NCI-H446 treated with DMSO at 0.1 percent for 48 hours (cell line): Measurements from ENCODE around the gene AJAP1.

Experiments used
- DNase-seq: peaks from one replicate; lab custom pipeline; 2025; lab: John Stamatoyannopoulos, UW

AJAP1 gene

DNA sequence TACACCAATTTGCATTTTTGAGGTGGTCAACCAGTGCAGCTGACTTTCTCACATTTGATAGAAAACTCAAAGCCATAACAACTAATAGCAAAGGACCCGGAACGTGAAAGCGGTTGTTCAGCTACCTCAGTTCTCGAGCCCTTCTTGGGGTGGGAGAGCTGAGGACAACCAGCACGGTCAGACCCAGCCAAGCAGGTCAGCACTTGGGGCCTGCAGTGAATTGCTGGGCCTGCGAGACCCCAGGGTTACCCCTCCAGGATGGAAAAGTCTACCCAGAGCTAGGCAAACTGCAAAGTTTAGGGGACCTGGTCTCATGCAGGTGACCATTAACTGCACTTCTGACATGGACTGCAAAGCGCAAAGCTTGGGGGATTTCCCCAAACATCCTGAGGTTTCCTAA lies 23.8 kb upstream of the AJAP1 start:
- DNase-seq: no peak

DNA sequence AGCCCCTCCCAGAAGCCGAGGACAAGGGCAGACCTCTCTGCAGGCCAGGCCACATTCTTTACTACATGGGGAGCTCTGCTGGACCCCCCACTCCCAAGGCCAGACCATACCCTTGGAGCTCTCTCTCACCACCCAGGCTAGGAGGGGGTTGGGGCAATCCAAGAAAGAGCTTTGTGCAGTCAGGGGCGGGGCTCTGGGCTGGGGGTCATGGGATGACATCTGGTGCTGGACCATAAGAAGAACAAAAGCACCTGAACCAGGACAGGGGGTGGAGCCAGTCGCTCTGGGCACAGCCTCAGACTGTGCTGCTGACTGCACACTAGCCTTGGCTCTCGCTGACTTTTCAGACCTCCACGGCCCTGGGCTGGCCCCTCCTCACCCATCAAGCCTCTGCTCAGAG lies 23.1 kb upstream of the AJAP1 start:
- DNase-seq: no peak

DNA sequence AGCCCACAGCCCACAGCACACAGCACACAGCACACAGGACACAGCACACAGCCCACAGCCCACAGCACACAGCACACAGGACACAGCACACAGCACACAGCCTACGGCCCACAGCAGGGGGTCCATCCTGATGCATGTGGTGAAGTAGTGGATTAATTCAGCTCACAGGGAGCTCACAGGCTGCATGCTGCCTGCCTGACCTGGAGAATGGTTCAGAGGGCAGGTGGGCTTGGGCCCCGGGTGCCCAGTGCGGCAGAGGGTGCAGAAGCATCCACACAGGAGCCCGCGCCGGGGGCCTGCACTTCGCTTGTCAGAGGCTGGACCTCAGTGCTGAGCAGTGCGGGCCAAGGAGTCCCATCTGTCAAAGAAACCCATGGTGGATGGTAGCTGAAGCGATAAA lies 21.1 kb upstream of the AJAP1 start:
- DNase-seq: no peak

DNA sequence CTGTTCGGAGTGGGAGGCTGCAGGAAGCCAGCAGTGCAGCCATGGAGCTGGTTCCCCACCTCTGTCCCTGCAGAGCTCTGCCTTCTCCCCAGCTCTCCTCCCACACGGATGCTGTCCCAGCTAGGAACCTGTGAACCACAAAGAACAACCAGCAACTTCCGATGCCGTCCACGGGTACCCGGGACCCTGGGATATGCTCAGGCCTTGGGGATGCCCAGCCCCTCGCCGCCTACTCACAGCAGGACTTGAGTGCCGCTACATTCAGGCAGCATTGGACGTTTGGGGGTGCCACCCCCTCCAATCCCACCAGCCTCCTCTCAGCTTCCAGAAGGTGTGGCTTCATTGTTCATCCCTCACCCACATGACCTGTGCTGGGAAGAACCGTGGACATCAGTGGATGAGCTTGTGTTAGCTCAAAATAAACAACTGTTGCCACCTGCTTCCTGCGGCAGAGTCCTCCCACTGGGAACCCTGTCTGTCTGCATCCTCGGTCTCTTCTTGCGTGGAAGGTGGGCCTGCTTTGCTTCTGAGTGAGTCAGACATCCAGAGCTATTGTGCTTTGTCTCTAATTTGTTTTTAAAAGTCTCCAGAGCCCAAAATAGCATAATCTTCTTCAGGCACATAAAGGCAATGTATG lies 20.1 kb upstream of the AJAP1 start:
- no peak for DNase-seq

DNA sequence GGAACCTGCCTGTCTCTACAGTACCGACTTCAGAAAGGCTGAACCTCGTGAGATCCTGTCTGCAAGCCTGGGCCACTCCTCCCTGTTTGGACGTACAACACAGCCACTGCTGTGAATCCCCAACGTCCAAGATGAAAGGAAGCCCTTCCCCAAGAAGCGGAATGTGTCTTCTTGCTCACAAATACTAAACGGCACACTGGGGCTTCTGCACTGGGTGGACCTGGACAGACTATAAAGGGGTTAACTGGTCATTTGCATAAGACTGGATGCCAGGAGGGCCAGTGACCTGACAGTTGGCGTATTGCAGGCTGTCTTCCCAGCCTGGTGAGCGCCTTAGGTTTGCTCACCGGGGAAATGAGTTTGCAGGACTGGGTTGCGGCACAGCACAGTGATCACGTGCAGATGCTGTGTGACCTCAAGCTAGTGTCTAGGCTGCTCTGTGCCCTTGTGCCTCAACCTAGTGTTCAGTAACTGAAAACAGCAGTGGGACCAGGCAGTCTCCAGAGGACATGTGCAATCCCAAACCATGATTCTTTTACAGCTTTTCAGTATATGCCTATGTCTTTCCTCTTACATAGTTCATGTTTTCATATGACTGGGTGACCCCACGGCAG lies 19.5 kb upstream of the AJAP1 start:
- DNase-seq: no peak

DNA sequence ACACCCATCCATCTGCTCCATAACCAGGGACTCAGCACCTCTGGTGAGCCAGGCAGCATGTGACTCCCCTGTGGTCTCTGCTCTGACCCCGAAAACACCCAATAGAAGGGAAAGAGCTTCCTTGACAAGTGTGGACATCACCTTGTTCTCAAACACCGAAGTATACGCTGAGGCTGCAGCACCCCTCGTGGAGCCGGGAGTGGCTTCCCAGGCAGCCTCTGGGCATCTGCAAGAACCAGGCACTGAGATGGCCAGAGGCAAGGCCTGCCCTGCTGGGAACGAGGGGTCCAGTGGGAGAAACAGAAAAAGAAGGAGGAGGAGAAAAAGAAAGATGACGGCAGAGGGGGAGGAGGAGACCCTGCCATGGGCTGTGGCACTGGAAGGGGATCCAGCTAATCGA lies 18.2 kb upstream of the AJAP1 start:
- no peak for DNase-seq

DNA sequence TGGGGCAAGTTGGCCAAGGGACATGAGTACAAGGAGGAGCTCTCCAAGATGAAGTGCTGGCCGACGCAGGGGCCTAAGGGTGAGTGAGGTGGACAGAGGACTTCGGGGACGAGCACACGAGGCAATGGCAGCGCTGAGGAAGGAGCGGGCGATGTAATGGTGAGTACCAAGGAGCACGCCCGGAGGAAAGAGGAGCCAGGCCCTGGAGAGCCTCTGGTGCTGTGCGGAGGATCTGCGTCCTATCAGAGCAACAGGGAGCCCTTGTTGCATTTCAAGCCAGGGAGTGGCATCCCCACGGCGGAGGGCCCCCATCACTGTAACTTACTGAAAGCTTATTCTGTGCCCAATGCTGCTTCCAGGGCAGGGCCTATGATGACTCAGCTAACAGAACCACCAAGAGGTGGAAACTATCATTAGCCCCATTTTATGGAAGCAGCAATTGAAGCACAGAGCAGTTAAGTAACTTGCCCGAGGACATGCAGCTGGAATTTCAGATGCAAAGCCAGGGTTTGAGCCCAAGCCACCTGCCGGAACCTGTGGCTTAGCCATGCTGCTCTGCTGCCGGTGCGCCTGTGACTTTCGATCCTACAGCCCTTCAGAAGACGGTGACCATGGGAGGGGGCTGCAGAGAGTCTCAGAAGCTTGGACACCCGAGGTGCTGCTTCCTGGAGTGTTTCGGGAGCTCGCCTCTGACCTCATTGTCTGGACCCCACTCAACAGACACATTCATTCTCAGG lies 17.6 kb upstream of the AJAP1 start:
- no peak for DNase-seq

DNA sequence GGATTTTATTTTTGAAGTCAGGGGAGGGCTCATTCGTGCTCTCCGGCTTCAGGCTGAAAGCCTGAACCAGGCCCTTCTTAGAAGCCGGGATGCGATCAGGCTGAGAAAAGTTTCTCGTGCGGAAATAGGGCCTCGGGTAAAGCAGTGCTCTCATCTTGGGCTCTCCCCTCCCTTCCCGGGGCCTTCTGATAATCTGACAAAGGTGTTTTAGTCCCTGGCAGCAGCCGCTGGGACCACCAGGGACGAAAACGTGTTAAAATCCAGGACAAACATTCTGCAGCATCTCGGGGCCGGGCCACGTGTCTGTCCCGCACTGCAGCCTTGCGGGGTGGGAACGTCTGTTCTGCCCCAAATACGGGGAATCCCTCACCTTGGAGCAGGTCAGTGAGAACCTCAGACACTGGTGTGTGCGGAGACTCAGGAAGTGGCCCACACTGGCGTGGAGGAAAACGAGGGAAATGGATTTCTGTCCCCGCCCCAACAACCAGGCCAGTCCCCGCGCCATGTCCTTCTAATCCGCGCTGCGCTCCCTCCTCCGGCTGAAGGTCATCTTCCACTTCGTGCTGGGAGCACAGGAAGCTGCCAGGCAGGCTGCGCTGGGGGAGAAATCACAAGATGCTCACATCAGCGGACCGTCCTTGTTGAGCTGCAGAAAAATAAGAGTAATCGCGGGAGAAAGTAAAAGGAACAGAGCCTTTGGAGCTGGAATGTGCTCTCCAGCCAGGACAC lies 16.6 kb upstream of the AJAP1 start:
- no peak for DNase-seq

DNA sequence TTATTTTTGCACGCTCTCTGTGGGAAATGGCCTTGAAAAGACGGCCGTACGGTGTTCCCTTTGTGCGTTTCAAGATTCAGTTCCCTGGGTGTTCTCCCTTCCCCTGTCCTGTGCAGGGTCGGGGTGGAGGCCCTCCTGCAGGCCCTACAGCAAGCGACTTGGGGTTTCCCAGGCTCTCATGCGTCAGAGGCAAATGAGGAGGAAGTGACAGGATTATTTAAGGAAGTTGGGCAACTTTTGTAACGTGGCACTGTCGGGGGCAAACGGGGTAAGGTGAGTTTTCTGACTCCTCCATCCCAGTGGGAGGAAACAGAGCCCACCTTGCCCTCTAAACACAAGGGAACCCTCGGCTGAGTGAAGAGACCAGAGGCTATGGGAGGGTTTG lies 16.1 kb upstream of the AJAP1 start:
- no peak for DNase-seq

DNA sequence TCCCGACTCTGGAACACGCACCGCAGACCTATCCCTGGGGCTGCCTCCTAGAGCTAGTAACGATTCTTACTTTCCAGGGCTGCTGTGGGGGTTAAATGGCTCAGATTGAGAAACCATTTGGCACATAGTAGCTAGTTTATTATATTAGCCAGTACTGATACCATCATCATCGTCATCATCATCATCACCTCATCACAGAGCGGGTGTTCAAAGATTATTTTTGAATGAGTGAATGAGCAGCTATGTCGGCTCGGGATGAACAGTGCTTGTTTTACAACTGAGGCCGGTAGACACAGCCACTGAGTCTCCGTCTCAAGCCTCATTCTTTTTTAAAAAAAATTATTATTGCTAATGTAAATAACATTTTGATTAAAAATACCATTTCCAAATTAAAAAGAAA lies 13.5 kb upstream of the AJAP1 start:
- DNase-seq: no peak

DNA sequence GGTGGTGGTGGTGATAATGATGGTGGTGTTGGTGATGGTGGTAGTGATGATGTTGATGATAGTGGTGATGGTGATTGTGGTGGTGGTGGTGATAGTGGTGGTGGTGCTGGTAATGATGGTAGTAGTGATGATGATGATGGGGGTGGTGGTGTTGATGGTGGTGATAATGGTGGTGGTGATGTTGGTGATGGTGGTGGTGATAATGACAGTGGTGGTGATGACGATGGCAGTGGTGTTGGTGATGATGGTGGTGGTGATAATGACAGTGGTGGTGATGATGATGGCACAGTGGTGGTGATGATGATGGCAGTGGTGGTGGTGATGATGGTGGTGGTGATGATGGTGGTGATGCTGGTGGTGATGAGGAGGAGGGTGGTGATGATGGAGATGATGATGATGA lies 7.0 kb upstream of the AJAP1 start:
- DNase-seq: no peak

DNA sequence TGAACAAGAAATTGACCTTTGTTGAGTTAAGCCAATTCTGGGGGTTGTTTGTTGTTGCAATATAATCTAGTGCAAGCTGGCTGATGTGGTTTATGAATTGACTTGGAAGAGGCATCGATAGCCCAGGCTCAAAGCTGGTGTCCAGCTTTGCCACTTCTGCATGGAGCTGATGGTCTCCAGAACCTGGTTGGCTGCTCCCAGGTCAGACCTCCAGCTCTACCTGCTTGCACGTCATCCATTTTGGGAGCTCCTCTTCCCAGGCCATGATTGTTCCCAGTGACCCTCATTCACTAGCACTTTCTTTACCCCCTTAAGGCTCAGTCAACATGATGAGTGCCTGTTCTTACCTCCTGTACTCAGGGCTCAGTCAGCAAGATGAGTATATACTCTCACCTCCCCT lies 5.8 kb upstream of the AJAP1 start:
- no peak for DNase-seq

DNA sequence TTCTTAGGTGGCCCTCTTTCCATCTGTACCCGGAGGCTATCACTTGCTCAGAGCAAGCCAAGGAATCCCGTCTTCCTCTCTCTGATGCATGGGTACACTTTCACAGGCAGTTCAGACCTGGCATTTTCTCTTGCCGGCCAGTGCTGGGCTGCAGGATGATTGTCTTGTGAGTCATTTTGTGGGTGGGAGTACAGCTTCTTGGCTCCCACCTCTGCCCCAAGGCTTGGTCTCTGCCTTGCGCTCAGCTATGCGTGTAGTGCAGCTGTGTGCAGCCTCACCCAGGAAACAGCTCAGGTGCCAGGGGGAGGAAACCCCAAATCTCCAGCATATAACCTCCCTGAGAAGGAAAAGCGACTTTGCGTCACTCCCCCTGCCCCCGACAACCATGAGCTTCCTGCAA lies 3.9 kb upstream of the AJAP1 start:
- no peak for DNase-seq

DNA sequence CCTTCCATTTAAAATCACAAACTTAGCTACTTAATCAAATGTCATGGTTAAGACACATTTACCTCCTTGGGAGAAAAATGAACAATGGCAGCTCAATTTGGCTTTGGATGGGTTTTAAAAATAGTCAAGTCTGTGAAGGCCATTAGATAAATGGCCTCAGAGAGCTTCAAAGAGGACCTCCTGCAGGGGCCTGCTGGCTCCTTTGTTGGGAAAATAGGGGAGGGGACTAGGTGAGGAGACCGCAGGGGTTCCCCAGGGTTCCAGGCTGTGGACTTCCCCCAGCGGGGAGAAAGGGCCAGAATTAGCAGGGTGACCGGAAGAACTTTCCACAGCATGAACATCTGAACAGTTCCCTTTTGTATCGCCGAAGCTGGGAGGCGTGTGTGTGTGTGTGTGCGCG lies 3.4 kb upstream of the AJAP1 start:
- DNase-seq: no peak

DNA sequence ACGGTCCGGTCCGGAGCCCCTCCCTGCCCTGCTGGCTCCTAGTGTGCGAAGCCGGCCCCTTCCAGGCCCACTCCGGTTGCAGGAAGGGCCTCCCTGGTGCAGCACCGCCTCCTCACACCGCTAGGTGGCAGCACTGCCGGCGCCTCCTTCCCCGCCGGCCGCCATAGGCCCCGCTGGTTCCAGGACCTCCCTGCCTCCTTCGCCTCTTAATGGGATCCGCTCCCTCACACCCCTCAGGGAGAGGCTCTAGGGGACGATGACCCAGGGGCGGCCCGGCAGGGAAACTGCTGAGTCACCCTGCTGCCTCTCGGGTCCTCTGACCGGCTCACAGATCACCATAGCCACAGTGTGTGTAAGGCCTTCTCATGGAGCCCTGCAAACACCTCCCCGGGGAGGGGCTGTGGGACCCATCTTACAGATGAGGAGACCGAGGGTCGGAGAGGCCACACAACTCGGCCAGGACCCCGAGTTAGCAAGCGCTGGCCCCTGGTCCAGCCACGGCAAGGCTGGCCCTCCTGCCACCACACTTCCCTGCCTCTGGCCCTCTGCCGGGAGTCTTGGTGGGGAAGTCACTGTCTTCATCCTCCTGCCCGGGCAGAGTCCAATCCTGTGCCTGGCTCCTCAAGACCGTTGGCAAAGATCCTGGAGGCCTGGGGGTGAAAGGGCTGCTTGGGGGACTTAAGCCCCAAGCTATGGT lies 1.6 kb upstream of the AJAP1 start:
- no peak for DNase-seq

DNA sequence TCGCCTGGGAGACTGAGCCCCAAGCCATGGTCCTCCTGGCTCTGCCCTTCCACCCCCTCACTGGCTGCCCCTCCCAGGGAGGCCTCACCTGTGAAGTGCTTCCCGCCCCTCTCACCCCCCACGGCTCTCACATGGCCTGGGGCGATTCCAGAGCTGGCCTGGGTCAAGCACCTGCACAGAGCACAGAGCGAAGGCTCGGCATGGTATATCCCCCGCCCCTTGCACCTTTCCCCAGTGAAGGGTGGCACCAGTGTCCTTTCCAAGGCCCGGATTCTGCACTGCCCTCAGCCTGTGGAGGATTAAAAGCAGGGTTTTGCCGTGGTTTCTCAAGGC lies 1.1 kb upstream of the AJAP1 start:
- DNase-seq: no peak

DNA sequence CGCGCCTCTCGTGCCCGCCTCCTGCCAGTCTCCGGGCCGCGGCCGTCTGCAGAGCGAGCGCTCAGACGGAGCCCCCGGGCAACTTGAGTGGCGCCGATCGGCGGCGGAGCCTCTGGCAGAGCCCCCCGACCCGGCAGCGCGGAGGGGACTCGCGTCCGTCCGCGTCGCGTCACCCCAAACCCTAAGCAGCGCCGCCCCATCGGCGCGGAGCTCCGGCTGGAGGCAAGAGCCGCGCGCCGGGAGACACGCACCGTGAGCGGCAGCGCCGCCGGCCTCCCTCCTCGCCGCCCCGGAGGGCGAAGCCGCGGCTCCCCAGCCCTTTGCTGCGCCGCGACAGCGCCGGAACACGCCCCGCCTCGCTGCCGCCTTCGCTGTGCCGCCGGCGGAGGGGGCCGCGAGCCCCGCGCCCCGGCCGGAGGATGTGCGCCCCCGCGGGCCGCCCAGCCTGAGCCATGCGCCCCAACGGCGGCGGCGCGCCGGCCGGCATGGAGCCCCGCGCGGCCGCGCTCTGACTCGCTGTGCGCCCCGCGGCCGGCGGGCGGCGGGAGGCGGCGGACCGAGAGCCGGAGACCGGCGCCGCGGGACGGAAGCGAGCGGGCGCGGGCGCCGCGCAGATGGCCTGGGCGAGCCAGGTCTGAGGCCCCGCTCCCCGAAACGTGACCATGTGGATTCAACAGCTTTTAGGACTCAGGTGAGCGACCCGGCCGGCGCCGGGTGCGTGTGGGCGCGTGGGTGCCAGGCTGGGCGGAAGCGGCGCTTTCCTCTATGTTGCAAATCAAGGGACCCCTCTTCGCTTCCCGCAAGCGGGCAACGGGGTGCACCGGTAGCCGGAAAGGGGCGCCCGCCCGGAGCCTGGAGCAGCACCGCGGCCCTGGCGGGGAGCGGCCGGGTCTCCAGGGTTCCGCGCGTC lies 610 bp downstream of the AJAP1 start:
- no peak for DNase-seq

DNA sequence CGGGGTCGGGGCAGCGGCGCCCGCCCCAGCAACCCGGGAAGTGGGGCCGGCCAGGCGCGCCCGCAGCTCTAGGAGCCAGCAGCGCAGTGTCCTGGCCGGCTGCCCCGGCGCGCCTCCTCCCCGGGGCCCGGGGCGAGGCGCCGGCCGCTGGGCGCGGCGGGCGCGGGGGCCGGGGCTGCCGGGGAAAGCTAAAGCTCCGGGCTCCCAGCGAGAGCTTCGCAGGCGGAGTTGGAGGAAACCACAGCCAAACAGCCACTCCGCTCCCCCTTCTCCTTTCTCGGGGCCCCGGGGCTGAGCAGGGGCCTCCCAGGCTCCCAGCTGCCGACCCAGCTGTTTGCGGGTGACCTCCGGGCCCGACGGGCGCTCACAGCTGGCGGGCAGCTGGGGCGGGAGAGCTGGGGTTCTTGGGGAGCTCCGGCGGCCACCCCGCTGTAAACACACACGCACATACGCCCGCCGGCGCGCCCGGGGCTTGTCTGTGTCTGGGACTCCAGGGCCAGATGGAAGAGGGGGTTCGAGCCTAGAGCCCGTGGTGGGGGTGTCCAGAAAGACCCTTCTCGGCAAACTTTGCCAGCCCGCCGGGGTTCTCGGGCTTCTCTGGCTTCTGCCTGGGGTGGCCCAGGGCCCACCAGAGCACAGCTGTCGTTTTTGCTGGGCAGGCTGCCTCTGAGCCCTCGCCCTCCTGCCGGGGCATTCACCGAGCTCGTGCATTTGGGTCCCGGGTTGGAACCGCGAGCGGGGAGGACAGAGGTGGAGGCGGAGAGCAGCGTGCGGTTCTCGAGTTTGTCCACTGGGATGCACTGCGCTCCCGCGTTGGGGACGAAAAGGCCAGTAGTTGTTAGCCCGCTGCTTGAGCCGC lies 1.5 kb downstream of the AJAP1 start:
- DNase-seq: no peak

DNA sequence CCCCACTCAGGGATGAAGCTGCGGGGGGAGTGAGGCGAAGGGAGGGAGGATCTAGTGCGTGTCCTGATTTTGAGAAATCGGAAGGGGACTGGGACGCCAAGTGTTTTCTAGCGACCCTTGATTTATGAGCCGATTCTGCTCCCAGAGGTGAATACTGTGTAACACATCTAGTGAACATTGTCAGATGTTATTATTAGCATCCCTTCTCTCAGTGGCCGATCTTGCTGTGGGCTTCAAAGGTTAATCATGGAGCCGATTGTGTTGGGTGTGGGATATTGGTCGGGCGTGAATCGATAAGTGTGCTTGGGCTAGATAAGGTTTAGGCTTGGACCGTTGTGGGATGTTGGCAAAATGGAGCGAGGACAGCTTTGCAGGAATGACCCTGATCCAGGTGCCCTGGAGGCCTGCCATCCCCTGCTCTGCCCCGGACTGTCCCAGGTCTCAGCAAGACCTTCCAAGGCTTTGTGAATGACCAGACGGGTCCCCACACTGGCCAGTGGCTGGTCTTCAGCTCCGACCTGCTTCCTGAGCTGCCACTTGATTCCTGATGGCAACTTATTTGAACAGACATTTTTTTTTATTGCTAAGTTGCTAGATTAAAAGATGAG lies 2.2 kb downstream of the AJAP1 start:
- DNase-seq: no peak

DNA sequence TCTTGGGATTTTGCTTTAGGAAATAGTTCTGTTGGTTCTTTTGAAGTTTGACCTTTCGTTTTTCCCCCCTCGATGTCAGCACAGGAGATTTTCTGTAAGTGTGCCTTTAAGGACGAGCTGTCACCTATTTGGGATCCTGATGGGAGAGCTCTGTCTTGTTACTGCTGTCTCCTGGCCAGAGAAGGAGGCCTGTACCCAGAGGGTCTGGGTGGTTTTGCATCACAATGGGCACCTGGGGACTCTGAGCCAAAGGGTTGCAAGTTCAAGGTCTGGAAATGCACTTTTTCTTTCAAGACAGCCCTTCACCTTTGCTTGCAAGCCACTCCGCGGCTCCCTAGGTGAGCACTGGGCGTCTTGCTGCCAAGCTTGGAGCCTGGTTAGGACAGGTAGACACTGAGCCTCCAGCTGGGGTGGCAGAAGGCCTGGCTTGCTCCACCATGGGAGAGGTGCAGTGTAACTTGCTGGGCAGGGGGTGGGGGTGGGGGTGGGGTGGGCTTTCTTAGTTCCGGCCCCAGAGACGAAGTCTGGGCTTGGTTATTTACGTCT lies 2.9 kb downstream of the AJAP1 start:
- DNase-seq: no peak
